K562 (cell line): ENCODE measurements around the gene TNNT1. TPM values are rescaled to one million over a fixed set of nuclear protein-coding genes. Genes with fewer than 3 reads are reported as not detected.

Experiments
- ATAC-seq: fragments of 200-7000 bp; cut with Tn5 transposase; 3 replicates; pipeline ENCODE4 v1.9.1; 2020; ENCODE audit warnings: moderate library complexity
- BruUV-seq: library from RNA; stranded (reverse); fragments of 400-500 nt; replicated peaks from 2 replicates; lab custom pipeline; 2021; lab: Mats Ljungman, UMichigan
- CTCF ChIA-PET: fragments of 300-600 bp; formaldehyde crosslinking; extraction: SDS; loops from one replicate; lab custom pipeline; 2021; ENCODE audit warnings: low intra/inter-chr PET ratio; lab: Yijun Ruan, JAX
- POLR2A ChIA-PET: fragments of 300-600, 350-650 bp; sonication (Branson Sonifier 250); formaldehyde crosslinking; extraction: SDS; loops from one replicate; lab custom pipeline; 2021; ENCODE audit warnings: antibody characterized with exemption, inconsistent platforms; lab: Yijun Ruan, JAX
- DNase-seq, 4 experiments: peaks; one replicate each; pipeline versions ENCODE4 v3.0.0 to v3.0.0-alpha.2; 2011 to 2018; ENCODE audit warnings: low spot score in 3 of 4, mixed read lengths in 3 of 4; ENCODE audit errors: extremely low read depth in 1 of 4
- FAIRE-seq: peaks from 2 replicates; lab custom pipeline; 2011; peaks lifted over from hg19 to GRCh38; lab: Jason Lieb, UNC
- H2AFZ ChIP-seq: 2 replicates; pipeline ENCODE4 v1.6.0; 2011; ENCODE audit warnings: low read depth, low read length, control low read depth, inconsistent platforms
- H3K27ac ChIP-seq: fragments of 200-600 bp; 3 replicates; pipeline ENCODE4 v1.8.0; 2011; ENCODE audit warnings: low read depth, mild to moderate bottlenecking, control low read depth, inconsistent platforms, low read length, moderate library complexity, mixed read lengths; ENCODE audit errors: extremely low read depth
- H3K27me3 ChIP-seq, 2 experiments: fragments of 300-600 bp in 1 of 2; 2 replicates in 1 of 2; 3 replicates in 1 of 2; pipeline versions ENCODE4 v1.6.0 to v1.8.0; 2011; ENCODE audit warnings: inconsistent platforms in 2 of 2, low read length in 2 of 2, mild to moderate bottlenecking in 1 of 2, mixed read lengths in 1 of 2, moderate library complexity in 1 of 2; ENCODE audit not compliant: control insufficient read depth in 2 of 2, insufficient read depth in 2 of 2
- H3K36me3 ChIP-seq: fragments of 300-600 bp; 3 replicates; pipeline ENCODE4 v1.8.0; 2011; ENCODE audit warnings: mild to moderate bottlenecking, low read length, inconsistent platforms; ENCODE audit not compliant: control insufficient read depth, insufficient read depth
- H3K4me1 ChIP-seq, 2 experiments: fragments of 200-600 bp in 1 of 2; replicated peaks in 1 of 2; 2 replicates in 1 of 2; 3 replicates in 1 of 2; pipeline versions ENCODE4 v1.5.1 to v1.8.0; 2011; ENCODE audit warnings: inconsistent platforms in 2 of 2, low read length in 2 of 2, mild to moderate bottlenecking in 1 of 2, mixed read lengths in 1 of 2, moderate library complexity in 1 of 2; ENCODE audit not compliant: control insufficient read depth in 2 of 2, insufficient read depth in 2 of 2
- H3K4me2 ChIP-seq: 2 replicates; pipeline ENCODE4 v1.6.1; 2011; ENCODE audit warnings: low read length, control low read depth, inconsistent platforms, mixed read lengths; ENCODE audit not compliant: insufficient read depth
- H3K4me3 ChIP-seq: fragments of 200-600 bp; sonication (generic), shearing (Covaris generic); 2 replicates; pipeline ENCODE4 v1.5.1; 2016; ENCODE audit warnings: control low read depth, inconsistent platforms
- H3K79me2 ChIP-seq: fragments of 200-600 bp; 3 replicates; pipeline ENCODE4 v1.8.0; 2011; ENCODE audit warnings: low read length, inconsistent platforms; ENCODE audit not compliant: control insufficient read depth, insufficient read depth
- H3K9ac ChIP-seq, 2 experiments: 2 replicates each; pipeline versions ENCODE4 v1.6.0 to v1.6.1; 2011; ENCODE audit warnings: low read depth in 2 of 2, low read length in 2 of 2, control low read depth in 1 of 2, inconsistent platforms in 1 of 2, mild to moderate bottlenecking in 1 of 2, mixed read lengths in 1 of 2; ENCODE audit not compliant: insufficient read depth in 1 of 2
- H3K9me1 ChIP-seq: one replicate; pipeline ENCODE4 v1.6.0; 2011; ENCODE audit warnings: inconsistent platforms, mild to moderate bottlenecking, low read length, moderate library complexity; ENCODE audit not compliant: control insufficient read depth, insufficient read depth
- H3K9me3 ChIP-seq: replicated peaks from 2 replicates; pipeline ENCODE4 v1.5.1; 2011; ENCODE audit warnings: low read depth, low read length, inconsistent platforms; ENCODE audit not compliant: control insufficient read depth, insufficient read depth
- H4K20me1 ChIP-seq: replicated peaks from 2 replicates; pipeline ENCODE4 v1.6.1; 2011; ENCODE audit warnings: low read length, inconsistent platforms, mixed read lengths; ENCODE audit not compliant: control insufficient read depth, insufficient read depth
- BMI1 ChIP-seq: fragments of 150-350 bp; IDR thresholded peaks from 2 replicates; pipeline ENCODE4 v1.6.1; 2014; ENCODE audit warnings: low read length
- CREM ChIP-seq: IDR thresholded peaks from 2 replicates; pipeline ENCODE4 v1.6.1; 2014; ENCODE audit warnings: antibody characterized with exemption, low read depth
- EZH2 ChIP-seq: IDR thresholded peaks from 2 replicates; pipeline ENCODE4 v1.6.1; 2012; ENCODE audit warnings: low read depth, mild to moderate bottlenecking, inconsistent platforms, low read length, borderline replicate concordance
- FIP1L1 ChIP-seq: fragments of 200-400 bp; formaldehyde crosslinking; IDR thresholded peaks from 2 replicates; pipeline ENCODE4 v1.6.1; 2018; ENCODE audit warnings: mild to moderate bottlenecking, low read depth, low read length; ENCODE audit not compliant: poor library complexity, severe bottlenecking
- HSF4 ChIP-seq: fragments of 250-450 bp; sonication (Bioruptor Pico); IDR thresholded peaks from 2 replicates; pipeline ENCODE4 v2.1.2; 2022; ENCODE audit warnings: mild to moderate bottlenecking, moderate library complexity, borderline replicate concordance
- MEF2D ChIP-seq: conservative IDR thresholded peaks from 2 replicates; pipeline ENCODE4 v1.6.1; 2016; ENCODE audit warnings: low read depth, missing genetic modification characterization, missing compliant biosample characterization
- MIER1 ChIP-seq: fragments of 450-650 bp; IDR thresholded peaks from 2 replicates; pipeline ENCODE4 v1.6.1; 2016; ENCODE audit warnings: antibody characterized with exemption, mild to moderate bottlenecking, low read depth
- MTA1 ChIP-seq: fragments of 450-650 bp; IDR thresholded peaks from 2 replicates; pipeline ENCODE4 v1.6.1; 2017; ENCODE audit warnings: borderline replicate concordance
- MYC ChIP-seq, 2 experiments: fragments of 250-450 bp in 1 of 2; sonication (Bioruptor Pico) in 1 of 2; IDR thresholded peaks; 2 replicates each; pipeline versions ENCODE4 v1.5.1 to v1.6.1; 2012 to 2021; ENCODE audit warnings: low read depth in 2 of 2, borderline replicate concordance in 1 of 2, improper control_type of control experiment in 1 of 2, low read length in 1 of 2, mild to moderate bottlenecking in 1 of 2, moderate library complexity in 1 of 2
- NRF1 ChIP-seq, 2 experiments: fragments of 450-650 bp; IDR thresholded peaks in 1 of 2; conservative IDR thresholded peaks in 1 of 2; 2 replicates each; pipeline ENCODE4 v1.6.1; 2014; ENCODE audit warnings: mild to moderate bottlenecking in 2 of 2
- RBM14 ChIP-seq: fragments of 200-400 bp; formaldehyde crosslinking; IDR thresholded peaks from 2 replicates; pipeline ENCODE4 v1.6.1; 2018; ENCODE audit warnings: low read depth, mild to moderate bottlenecking, low read length, moderate library complexity, borderline replicate concordance; ENCODE audit not compliant: insufficient read depth
- TCF3 ChIP-seq: sonication (generic); formaldehyde crosslinking; IDR thresholded peaks from 2 replicates; pipeline ENCODE4 v1.4.0; 2020; ENCODE audit warnings: mild to moderate bottlenecking, missing genetic modification reagents
- ZBTB49 ChIP-seq: sonication (generic); formaldehyde crosslinking; IDR thresholded peaks from 2 replicates; pipeline ENCODE4 v1.8.0; 2022; ENCODE audit warnings: missing genetic modification reagents, mild to moderate bottlenecking, borderline replicate concordance
- WGBS: fragments of 100-300 bp; shearing (Covaris generic); methylation state at CpG from one replicate; pipeline ENCODE4 v1.1.6; 2016; ENCODE audit warnings: low coverage, mixed read lengths; ENCODE audit not compliant: insufficient coverage; ENCODE audit errors: missing lambda C conversion rate; 5-methylcytosine and 5-hydroxymethylcytosine counted together
- in situ Hi-C: fragments of 300-500 bp; cut with MboI; formaldehyde crosslinking; loops from 4 replicates; pipeline ENCODE4 v1.15.0; 2018; ENCODE audit warnings: inconsistent platforms, mixed read lengths
- intact Hi-C: fragments of 100-400 bp; cut with micrococcal nuclease; formaldehyde crosslinking; loops from 2 replicates; pipeline ENCODE4 v1.14.2; 2022
- polyA plus RNA-seq, 8 experiments: library from polyadenylated mRNA; depleted of rRNA in 4 of 8; stranded (reverse) in 5 of 8; unstranded in 3 of 8; fragments of >200 nt; fragmentation: Nextera tagmentation in 2 of 8; fragmentation: Illumina TruSeq in 1 of 8; extraction: Ambion mirVana in 2 of 8; extraction: Trizol in 1 of 8; gene quantifications; 2 replicates each; pipeline versions ENCODE4 v1.2.1 to v1.2.3, GENCODE V29; 2011 to 2014; ENCODE audit warnings: inconsistent platforms in 1 of 8, missing spikeins in 1 of 8
- total RNA-seq, 7 experiments: library from RNA; depleted of rRNA in 6 of 7; stranded (reverse); fragments of >200 nt in 6 of 7; fragmentation: Illumina TruSeq in 2 of 7; extraction: Trizol in 2 of 7; gene quantifications; 2 replicates each; pipeline versions ENCODE4 v1.2.1 to v1.2.3, GENCODE V29; 2011 to 2021; ENCODE audit warnings: low replicate concordance in 1 of 7
- TF ChIP-seq, protein P1 (sequence below): fragments of 200-800 bp; sonication (Bioruptor generic); IDR thresholded peaks from 2 replicates; pipeline ENCODE4 v1.6.1; 2017; ENCODE audit warnings: missing genetic modification characterization, missing compliant biosample characterization
- TF ChIP-seq, protein P2 (sequence below): fragments of 250-450 bp; sonication (Bioruptor Pico); IDR thresholded peaks from 2 replicates; pipeline ENCODE4 v1.9.0; 2021; ENCODE audit warnings: mild to moderate bottlenecking

Gene TNNT1
- total and polyA plus RNA-seq, 9 of the 15 experiments (the other 6 are each of a cell fraction or from before 2014, with no cell fraction given): 31.8 to 390 (median 227) TPM

- intact Hi-C loops: no loop called here
- POLR2A ChIA-PET: interaction anchor here (0.6 to 1.9 kb wide), 7 partner anchors 8 to 476 kb away, joined by 3 to 7 read pairs (median 4); partner anchors contain the start of genes PPP1R12C and UBE2S
- H3K4me1 ChIP-seq: peaks cover 5 to 29% of the 10 kb centered on the region in 2 experiments; a peak in 4 of 5 replicates
- TF ChIP-seq BMI1 (peak; percentile 100), EZH2 (no peak), MYC (IDR thresholded peaks at IDR 0.05; ENCODE audit: low read depth, low read length) (peak; percentile 17; the same call in 1 of the 2 replicates), MYC (CRISPR knock-in tag; IDR thresholded peaks at IDR 0.05; ENCODE audit: borderline replicate concordance, low read depth) (no peak), TCF3 (CRISPR knock-in tag) (no peak), FIP1L1 (no peak), HSF4 (CRISPR knock-in tag) (no peak), NRF1 (conservative IDR thresholded peaks at IDR 0.05 in 1 of 2, IDR thresholded peaks at IDR 0.05 in 1 of 2) (peak; percentile 93 to 94), MIER1 (peak; percentile 66; the same call in 1 of the 2 replicates), MTA1 (no peak), MEF2D (no peak), ZBTB49 (CRISPR knock-in tag) (no peak), CREM (peak; percentile 76), RBM14 (no peak)
- TF ChIP-seq, protein P1, sequence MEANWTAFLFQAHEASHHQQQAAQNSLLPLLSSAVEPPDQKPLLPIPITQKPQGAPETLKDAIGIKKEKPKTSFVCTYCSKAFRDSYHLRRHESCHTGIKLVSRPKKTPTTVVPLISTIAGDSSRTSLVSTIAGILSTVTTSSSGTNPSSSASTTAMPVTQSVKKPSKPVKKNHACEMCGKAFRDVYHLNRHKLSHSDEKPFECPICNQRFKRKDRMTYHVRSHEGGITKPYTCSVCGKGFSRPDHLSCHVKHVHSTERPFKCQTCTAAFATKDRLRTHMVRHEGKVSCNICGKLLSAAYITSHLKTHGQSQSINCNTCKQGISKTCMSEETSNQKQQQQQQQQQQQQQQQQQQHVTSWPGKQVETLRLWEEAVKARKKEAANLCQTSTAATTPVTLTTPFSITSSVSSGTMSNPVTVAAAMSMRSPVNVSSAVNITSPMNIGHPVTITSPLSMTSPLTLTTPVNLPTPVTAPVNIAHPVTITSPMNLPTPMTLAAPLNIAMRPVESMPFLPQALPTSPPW (CRISPR knock-in tag): peak; percentile 88
- TF ChIP-seq, protein P2, sequence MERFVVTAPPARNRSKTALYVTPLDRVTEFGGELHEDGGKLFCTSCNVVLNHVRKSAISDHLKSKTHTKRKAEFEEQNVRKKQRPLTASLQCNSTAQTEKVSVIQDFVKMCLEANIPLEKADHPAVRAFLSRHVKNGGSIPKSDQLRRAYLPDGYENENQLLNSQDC (CRISPR knock-in tag): no peak
Measured at GRCh38 chr19:55166530-55167268, 17.7 kb upstream of the TNNT1 start, which contains the start of gene DNAAF3. DNAAF3 (minus strand) TSS chr19:55166613; CDS start chr19:55166413, 200 bp downstream.

More at GRCh38 chr19:55166530-55167268, 17.7 kb upstream of the TNNT1 start, which contains the start of gene DNAAF3:
- H2AFZ ChIP-seq: peak within 1 kb of the TSS; percentile 88
- CTCF ChIA-PET: interaction anchor here (0.9 kb wide), 1 partner anchor 25 kb away, joined by 4 read pairs; no protein-coding TSS in a partner anchor
- no peaks in the 10 kb centered on the region for H3K9me3 ChIP-seq
- no peaks in the 10 kb centered on the region for H3K79me2 ChIP-seq
- H3K4me3 ChIP-seq: peak within 1 kb of the TSS; percentile 54
- no TSS peak for BruUV-seq
- FAIRE-seq: peak; percentile 99
- 0 out of 3 replicates have a peak, but pooled peaks cover 3% of the 10 kb centered on the region for H3K36me3 ChIP-seq
- DNase-seq: peak; percentile 98 to 100 (median 99)
- 0% methylated on average over 33 of the region's 33 CpGs for WGBS
- no peaks in the 10 kb centered on the region for H3K9me1 ChIP-seq
- H3K27ac ChIP-seq: peak within 1 kb of the TSS; percentile 78
- in situ Hi-C loops: loop anchor here (25.0 kb wide), 1 partner anchor 971 kb away; the partner anchor contains the start of gene ZNF444
- H3K9ac ChIP-seq: peak within 1 kb of the TSS; percentile 69 to 89
- peak within 1 kb of the TSS; percentile 81 for H3K4me2 ChIP-seq
- H3K27me3 ChIP-seq: no peaks in the 10 kb centered on the region
- ATAC-seq: peak; percentile 99
- peaks cover 3% of the 10 kb centered on the region for H4K20me1 ChIP-seq
